DND-41 (cell line): ENCODE results near the gene LCTL.

Experiments
- EZH2 ChIP-seq: IDR thresholded peaks from 3 replicates; pipeline ENCODE4 v1.6.1; 2012; ENCODE audit warnings: borderline replicate concordance, low read depth, mild to moderate bottlenecking, moderate library complexity, low read length, inconsistent platforms; ENCODE audit not compliant: severe bottlenecking
- TF ChIP-seq, protein P1 (sequence below): IDR thresholded peaks from 2 replicates; pipeline ENCODE4 v1.5.1; 2012; ENCODE audit warnings: borderline replicate concordance, low read length, moderate library complexity, mild to moderate bottlenecking; ENCODE audit not compliant: poor library complexity, severe bottlenecking; ENCODE audit errors: extremely low read depth

DNA sequence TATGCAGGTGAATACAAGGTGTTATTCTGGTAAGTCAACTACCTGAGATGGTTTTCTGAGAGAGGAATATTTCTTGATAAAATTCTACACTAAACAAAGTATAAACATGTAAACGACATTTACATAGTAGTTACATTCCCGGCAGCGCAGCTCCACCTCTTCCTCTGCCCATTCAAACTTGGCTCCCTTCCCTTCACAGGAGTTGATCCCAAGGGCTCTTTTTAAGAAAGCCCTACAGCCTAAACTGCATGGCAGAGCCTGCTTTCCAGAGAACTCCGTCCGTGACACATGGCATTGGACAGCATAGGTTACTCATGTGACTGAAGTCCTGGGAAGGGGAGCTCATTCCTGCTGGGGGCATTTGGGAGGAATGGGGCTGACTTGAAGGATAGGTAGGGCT is 22.0 kb upstream of the LCTL start:
- TF ChIP-seq, protein P1, sequence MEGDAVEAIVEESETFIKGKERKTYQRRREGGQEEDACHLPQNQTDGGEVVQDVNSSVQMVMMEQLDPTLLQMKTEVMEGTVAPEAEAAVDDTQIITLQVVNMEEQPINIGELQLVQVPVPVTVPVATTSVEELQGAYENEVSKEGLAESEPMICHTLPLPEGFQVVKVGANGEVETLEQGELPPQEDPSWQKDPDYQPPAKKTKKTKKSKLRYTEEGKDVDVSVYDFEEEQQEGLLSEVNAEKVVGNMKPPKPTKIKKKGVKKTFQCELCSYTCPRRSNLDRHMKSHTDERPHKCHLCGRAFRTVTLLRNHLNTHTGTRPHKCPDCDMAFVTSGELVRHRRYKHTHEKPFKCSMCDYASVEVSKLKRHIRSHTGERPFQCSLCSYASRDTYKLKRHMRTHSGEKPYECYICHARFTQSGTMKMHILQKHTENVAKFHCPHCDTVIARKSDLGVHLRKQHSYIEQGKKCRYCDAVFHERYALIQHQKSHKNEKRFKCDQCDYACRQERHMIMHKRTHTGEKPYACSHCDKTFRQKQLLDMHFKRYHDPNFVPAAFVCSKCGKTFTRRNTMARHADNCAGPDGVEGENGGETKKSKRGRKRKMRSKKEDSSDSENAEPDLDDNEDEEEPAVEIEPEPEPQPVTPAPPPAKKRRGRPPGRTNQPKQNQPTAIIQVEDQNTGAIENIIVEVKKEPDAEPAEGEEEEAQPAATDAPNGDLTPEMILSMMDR: no peak
- no peak for TF ChIP-seq EZH2
